ENCODE measurements around the gene ARHGAP12.
A peak's percentile ranks its signal among the peaks of the same experiment; 100 is the strongest.

The ARHGAP12 gene

GRCh38 chr10:31961277-31962074 lies 32.8 kb upstream of the ARHGAP12 start:
- Histone ChIP-seq H3K36me3 (ENCODE audit: low read depth) (no peaks in the 10 kb centered on the region), H3K27ac (ENCODE audit: poor library complexity, severe bottlenecking) (peak overlapping the region; percentile 64), H3K4me3 (ENCODE audit: severe bottlenecking) (no peak overlapping the region), H3K4me1 (ENCODE audit: insufficient read depth, poor library complexity, severe bottlenecking) (peaks cover 20% of the 10 kb centered on the region), H3K9me3 (ENCODE audit: severe bottlenecking) (no peaks in the 10 kb centered on the region), H3K27me3 (ENCODE audit: insufficient read depth, poor library complexity, severe bottlenecking) (no peaks in the 10 kb centered on the region)
- TF ChIP-seq CTCF (IDR thresholded peaks at IDR 0.05; ENCODE audit: poor library complexity, severe bottlenecking) = no peak
- ATAC-seq (ENCODE audit: low read depth) (peak; percentile 94), DNase-seq (ENCODE audit: low spot score) (no peak)

- no peak for ATAC-seq (ENCODE audit: low read depth)
- peaks cover 20% of the 10 kb centered on the region for H3K4me1 ChIP-seq (ENCODE audit: insufficient read depth, poor library complexity, severe bottlenecking)
- no peak overlapping the region for H3K4me3 ChIP-seq (ENCODE audit: severe bottlenecking)
- H3K27ac ChIP-seq (ENCODE audit: poor library complexity, severe bottlenecking) = no peak overlapping the region
- DNase-seq (ENCODE audit: low spot score) = no peak
- H3K9me3 ChIP-seq (ENCODE audit: severe bottlenecking) = no peaks in the 10 kb centered on the region
- H3K36me3 ChIP-seq (ENCODE audit: low read depth) = no peaks in the 10 kb centered on the region
- no peak for TF ChIP-seq CTCF (IDR thresholded peaks at IDR 0.05; ENCODE audit: poor library complexity, severe bottlenecking)
- no peaks in the 10 kb centered on the region for H3K27me3 ChIP-seq (ENCODE audit: insufficient read depth, poor library complexity, severe bottlenecking)
These were observed 31.0 kb upstream of the ARHGAP12 start for GRCh38 chr10:31959461-31960173.

DNA sequence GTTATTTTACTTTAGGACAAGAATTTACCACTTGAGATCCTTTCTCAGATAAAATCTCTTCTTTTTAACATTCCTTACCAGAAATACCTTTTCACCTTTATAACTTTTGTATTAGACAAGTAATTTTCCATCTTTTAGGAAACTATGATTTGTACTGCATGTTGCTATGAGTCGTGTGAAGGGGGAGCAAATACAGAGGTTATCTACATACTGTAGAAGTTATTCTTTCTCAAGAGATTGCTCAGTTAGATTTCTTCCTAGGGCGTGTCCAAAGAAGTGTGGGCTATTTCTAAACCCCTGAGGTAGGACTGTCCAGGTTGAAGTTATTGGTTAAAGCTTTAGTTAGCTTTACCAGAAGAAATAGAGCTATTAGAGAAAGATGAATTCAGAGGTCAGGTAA lies 30.2 kb upstream of the ARHGAP12 start:
- peaks cover 20% of the 10 kb centered on the region for H3K4me1 ChIP-seq (ENCODE audit: insufficient read depth, poor library complexity, severe bottlenecking)
- H3K4me3 ChIP-seq (ENCODE audit: severe bottlenecking) = no peak overlapping the region
- no peaks in the 10 kb centered on the region for H3K36me3 ChIP-seq (ENCODE audit: low read depth)
- ATAC-seq (ENCODE audit: low read depth) = 0 out of 3 replicates have a peak, but pooled peaks have one; percentile 16
- no peak for TF ChIP-seq CTCF (IDR thresholded peaks at IDR 0.05; ENCODE audit: poor library complexity, severe bottlenecking)
- no peaks in the 10 kb centered on the region for H3K9me3 ChIP-seq (ENCODE audit: severe bottlenecking)
- DNase-seq (ENCODE audit: low spot score) = no peak
- no peaks in the 10 kb centered on the region for H3K27me3 ChIP-seq (ENCODE audit: insufficient read depth, poor library complexity, severe bottlenecking)
- no peak overlapping the region for H3K27ac ChIP-seq (ENCODE audit: poor library complexity, severe bottlenecking)

DNA sequence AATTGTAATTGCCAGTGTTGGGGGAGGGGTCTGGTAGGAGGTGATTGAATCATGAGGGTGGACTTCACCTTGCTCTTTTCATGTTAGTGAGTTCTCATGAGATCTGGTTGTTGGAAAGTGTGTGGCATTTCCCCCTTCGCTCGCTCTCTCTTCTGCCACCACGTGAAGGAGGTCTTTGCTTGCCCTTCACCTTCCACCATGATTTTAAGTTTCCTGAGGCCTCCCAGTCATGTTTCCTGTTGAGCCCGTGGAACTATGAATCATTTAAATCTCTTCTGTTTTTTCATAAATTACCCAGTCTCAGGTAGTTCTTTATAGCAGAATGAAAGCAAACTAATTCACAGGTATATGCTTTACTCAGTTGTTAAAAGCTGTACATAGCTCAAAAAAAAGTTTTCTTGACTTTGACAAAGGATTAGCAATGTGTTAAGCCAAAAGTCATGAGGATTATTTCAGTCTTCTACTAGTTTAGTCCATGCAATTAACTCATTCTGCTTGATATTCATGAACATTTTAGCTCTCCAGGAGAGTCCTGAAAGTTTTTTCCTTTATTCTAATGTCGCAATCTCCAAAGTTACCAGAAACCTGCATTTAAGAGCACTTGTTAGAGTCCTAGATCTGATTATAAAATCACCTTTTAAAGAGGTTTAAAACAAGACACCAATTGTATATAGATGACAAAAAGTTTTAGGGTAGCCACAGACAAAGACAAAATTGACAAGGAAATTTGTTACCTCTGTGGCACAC lies 27.7 kb upstream of the ARHGAP12 start:
- Histone ChIP-seq H3K27me3 (ENCODE audit: insufficient read depth, poor library complexity, severe bottlenecking) (no peaks in the 10 kb centered on the region), H3K36me3 (ENCODE audit: low read depth) (no peaks in the 10 kb centered on the region), H3K4me3 (ENCODE audit: severe bottlenecking) (no peak overlapping the region), H3K27ac (ENCODE audit: poor library complexity, severe bottlenecking) (no peak overlapping the region), H3K4me1 (ENCODE audit: insufficient read depth, poor library complexity, severe bottlenecking) (peaks cover 6% of the 10 kb centered on the region), H3K9me3 (ENCODE audit: severe bottlenecking) (no peaks in the 10 kb centered on the region)
- ATAC-seq (ENCODE audit: low read depth) (no peak), DNase-seq (ENCODE audit: low spot score) (no peak)
- no peak for TF ChIP-seq CTCF (IDR thresholded peaks at IDR 0.05; ENCODE audit: poor library complexity, severe bottlenecking)
